Measurements from ENCODE around the gene KRT33B.

- TF ChIP-seq CTCF (IDR thresholded peaks at IDR 0.05): no peak
- no peak for TF ChIP-seq POLR2A (IDR thresholded peaks at IDR 0.05)
Measured at GRCh38 chr17:41402161-41402560, 32.5 kb upstream of the KRT33B start.

All from sigmoid colon (tissue), 3 donors.